NB4 (cell line): ENCODE data around the gene PCDHAC1.

Experiments
- CTCF ChIP-seq: IDR thresholded peaks from one replicate; pipeline ENCODE4 v1.5.1; 2012; ENCODE audit warnings: low read depth, low read length
- MAX ChIP-seq: IDR thresholded peaks from 2 replicates; pipeline ENCODE4 v1.6.1; 2011; ENCODE audit warnings: low read depth, low read length
- POLR2A ChIP-seq: IDR thresholded peaks from 2 replicates; pipeline ENCODE4 v1.6.1; 2011; ENCODE audit warnings: mild to moderate bottlenecking; ENCODE audit not compliant: insufficient read length; ENCODE audit errors: extremely low read depth

GRCh38 chr5:140978260-140978659 lies 52.2 kb downstream of the PCDHAC1 start:
- TF ChIP-seq CTCF (no peak), POLR2A (no peak), MAX (no peak)
